HepG2 (cell line): ENCODE results near the gene ESYT3. TPM values are rescaled to one million over a fixed set of nuclear protein-coding genes. Genes with fewer than 3 reads are reported as not detected.

Experiments used
- ADNP ChIP-seq: sonication (generic); formaldehyde crosslinking; IDR thresholded peaks from 2 replicates; pipeline ENCODE4 v1.4.0; 2020; ENCODE audit warnings: missing genetic modification reagents
- ARHGAP35 ChIP-seq: sonication (generic); formaldehyde crosslinking; IDR thresholded peaks from 2 replicates; pipeline ENCODE4 v1.9.0; 2022; ENCODE audit warnings: mild to moderate bottlenecking, inconsistent platforms, moderate library complexity, missing genetic modification reagents, borderline replicate concordance
- BORCS8-MEF2B ChIP-seq: sonication (generic); formaldehyde crosslinking; IDR thresholded peaks from 2 replicates; pipeline ENCODE4 v1.8.0; 2022; ENCODE audit warnings: mild to moderate bottlenecking, missing genetic modification reagents
- BRCA1 ChIP-seq: sonication (generic); formaldehyde crosslinking; IDR thresholded peaks from 2 replicates; pipeline ENCODE4 v1.4.0; 2020; ENCODE audit warnings: missing genetic modification reagents
- CENPX ChIP-seq: sonication (generic); formaldehyde crosslinking; IDR thresholded peaks from 2 replicates; pipeline ENCODE4 v1.9.0; 2021; ENCODE audit warnings: mild to moderate bottlenecking, missing genetic modification reagents, moderate library complexity
- CREBL2 ChIP-seq: sonication (generic); formaldehyde crosslinking; IDR thresholded peaks from 2 replicates; pipeline ENCODE4 v1.8.1; 2023; ENCODE audit warnings: missing genetic modification reagents, mild to moderate bottlenecking, borderline replicate concordance
- JUNB ChIP-seq: sonication (generic); formaldehyde crosslinking; IDR thresholded peaks from 2 replicates; pipeline ENCODE4 v1.8.0; 2022; ENCODE audit warnings: missing genetic modification reagents, mild to moderate bottlenecking, borderline replicate concordance
- KDM5B ChIP-seq: sonication (generic); formaldehyde crosslinking; IDR thresholded peaks from 2 replicates; pipeline ENCODE4 v1.4.0; 2020; ENCODE audit warnings: missing genetic modification reagents, mild to moderate bottlenecking, borderline replicate concordance
- MED1 ChIP-seq: sonication (generic); formaldehyde crosslinking; IDR thresholded peaks from 2 replicates; pipeline ENCODE4 v1.4.0; 2020; ENCODE audit warnings: missing genetic modification reagents
- MYPOP ChIP-seq: sonication (generic); formaldehyde crosslinking; IDR thresholded peaks from 2 replicates; pipeline ENCODE4 v1.8.1; 2023; ENCODE audit warnings: mild to moderate bottlenecking, moderate library complexity, missing genetic modification reagents
- NFATC3 ChIP-seq: sonication (generic); formaldehyde crosslinking; IDR thresholded peaks from 2 replicates; pipeline ENCODE4 v1.5.1; 2020; ENCODE audit warnings: mild to moderate bottlenecking, missing genetic modification reagents
- NFE2 ChIP-seq: sonication (generic); formaldehyde crosslinking; IDR thresholded peaks from 2 replicates; pipeline ENCODE4 v1.4.0; 2020; ENCODE audit warnings: missing genetic modification reagents
- NONO ChIP-seq, 2 experiments: fragments of 450-650 bp in 1 of 2; sonication (generic) in 1 of 2; formaldehyde crosslinking in 1 of 2; IDR thresholded peaks in 1 of 2; conservative IDR thresholded peaks in 1 of 2; 2 replicates each; pipeline versions ENCODE4 v1.6.1 to v1.8.0; 2017 to 2022; ENCODE audit warnings: mild to moderate bottlenecking in 1 of 2, missing genetic modification reagents in 1 of 2, moderate library complexity in 1 of 2
- PCBP2 ChIP-seq: fragments of 200-400 bp; formaldehyde crosslinking; optimal IDR thresholded peaks from 2 replicates; pipeline ENCODE3; 2018; ENCODE audit warnings: low read length, low read depth; ENCODE audit not compliant: poor library complexity, severe bottlenecking
- PHF8 ChIP-seq: sonication (generic); formaldehyde crosslinking; IDR thresholded peaks from 2 replicates; pipeline ENCODE4 v1.5.0; 2020; ENCODE audit warnings: missing genetic modification reagents
- SATB2 ChIP-seq: sonication (generic); formaldehyde crosslinking; IDR thresholded peaks from 2 replicates; pipeline ENCODE4 v1.5.0; 2020; ENCODE audit warnings: missing genetic modification reagents
- SRF ChIP-seq: IDR thresholded peaks from 2 replicates; pipeline ENCODE4 v1.6.1; 2011; ENCODE audit warnings: mild to moderate bottlenecking, low read depth, low read length, moderate library complexity
- TMF1 ChIP-seq: sonication (generic); formaldehyde crosslinking; IDR thresholded peaks from 2 replicates; pipeline ENCODE4 v1.8.1; 2022; ENCODE audit warnings: low read depth, missing genetic modification reagents
- ZBED4 ChIP-seq: sonication (generic); formaldehyde crosslinking; IDR thresholded peaks from 2 replicates; pipeline ENCODE4 v1.4.0; 2020; ENCODE audit warnings: missing genetic modification reagents, borderline replicate concordance
- ZBTB34 ChIP-seq: sonication (generic); formaldehyde crosslinking; IDR thresholded peaks from 2 replicates; pipeline ENCODE4 v1.8.0; 2022; ENCODE audit warnings: mild to moderate bottlenecking, missing genetic modification reagents
- ZNF251 ChIP-seq: sonication (generic); formaldehyde crosslinking; IDR thresholded peaks from 2 replicates; pipeline ENCODE4 v1.9.0; 2021; ENCODE audit warnings: mild to moderate bottlenecking, missing genetic modification reagents
- ZNF33B ChIP-seq: sonication (generic); formaldehyde crosslinking; IDR thresholded peaks from 2 replicates; pipeline ENCODE4 v1.5.1; 2020; ENCODE audit warnings: mild to moderate bottlenecking, missing genetic modification reagents
- ZNF770 ChIP-seq: sonication (generic); formaldehyde crosslinking; IDR thresholded peaks from 2 replicates; pipeline ENCODE4 v1.5.0; 2020; ENCODE audit warnings: mild to moderate bottlenecking, missing genetic modification reagents
- polyA plus RNA-seq, 8 experiments: library from polyadenylated mRNA; depleted of rRNA in 3 of 8; stranded (reverse) in 7 of 8; unstranded in 1 of 8; fragments of >200 nt; fragmentation: Illumina TruSeq in 4 of 8; extraction: Trizol in 4 of 8; gene quantifications; 2 replicates each; pipeline versions ENCODE4 v1.2.1 to v1.2.3, GENCODE V29; 2011 to 2016; ENCODE audit warnings: low read depth in 4 of 8, missing spikeins in 1 of 8, mixed read lengths in 1 of 8; ENCODE audit not compliant: insufficient read depth in 1 of 8
- total RNA-seq, 5 experiments: library from RNA; depleted of rRNA; stranded (reverse); fragments of >200 nt; fragmentation: Illumina TruSeq; extraction: Trizol; gene quantifications; 2 replicates each; pipeline ENCODE4 v1.2.3, GENCODE V29; 2016; ENCODE audit warnings: low read depth in 1 of 5

ESYT3 gene
- total and polyA plus RNA-seq, 2 of the 13 experiments (the other 11 are each of a cell fraction or from before 2014, with no cell fraction given) = 1.5 to 4.1 TPM

- TF ChIP-seq SRF (no peak), MYPOP (no peak), SATB2 (no peak), MED1 (CRISPR knock-in tag) (no peak), BORCS8-MEF2B (CRISPR knock-in tag) (peak; percentile 69; the same call in 1 of the 2 replicates), ZNF770 (no peak), ZBED4 (no peak), NFE2 (CRISPR knock-in tag) (no peak), ADNP (CRISPR knock-in tag) (no peak), BRCA1 (CRISPR knock-in tag) (no peak), CREBL2 (CRISPR knock-in tag) (no peak), ZBTB34 (CRISPR knock-in tag) (0 out of 2 replicates have a peak, but pooled peaks have one; percentile 48), ZNF33B (CRISPR knock-in tag) (no peak), NONO (IDR thresholded peaks at IDR 0.05) (no peak), NONO (CRISPR knock-in tag; conservative IDR thresholded peaks at IDR 0.05) (0 out of 2 replicates have a peak, but pooled peaks have one; percentile 46), ZNF251 (CRISPR knock-in tag) (no peak), JUNB (no peak), KDM5B (CRISPR knock-in tag) (no peak), TMF1 (CRISPR knock-in tag) (no peak), CENPX (CRISPR knock-in tag) (no peak), NFATC3 (CRISPR knock-in tag) (no peak), ARHGAP35 (CRISPR knock-in tag) (no peak), PCBP2 (no peak), PHF8 (CRISPR knock-in tag) (0 out of 2 replicates have a peak, but pooled peaks have one; percentile 29)
Measured at GRCh38 chr3:138399766-138400165, 34.6 kb upstream of the ESYT3 start (continued).
